Measurements from ENCODE around the gene HPSE.

DNA sequence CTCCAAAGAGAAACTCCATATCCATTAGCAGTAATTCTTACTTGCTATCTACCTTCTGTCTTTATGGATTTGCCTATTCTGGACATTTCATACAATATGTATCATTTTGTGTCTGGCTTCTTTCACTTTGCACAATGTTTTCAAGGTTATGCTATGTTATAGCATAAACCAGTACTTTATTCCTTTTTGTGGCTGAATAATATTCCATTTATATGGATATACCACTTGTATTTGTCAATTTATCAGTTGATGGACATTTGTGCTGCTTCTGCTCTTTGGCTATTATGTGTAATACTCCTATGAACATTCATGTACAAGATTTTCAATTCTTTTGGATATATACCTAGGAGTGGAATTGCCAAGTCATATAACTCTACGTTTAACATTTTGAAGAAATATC is 18.9 kb upstream of the HPSE start:
- no peak for TF ChIP-seq POLR2A (IDR thresholded peaks at IDR 0.05; ENCODE audit: low read depth, low read length)
- no peak for TF ChIP-seq TAF1 (IDR thresholded peaks at IDR 0.05; ENCODE audit: borderline replicate concordance, low read depth, low read length)
- no peak for TF ChIP-seq POLR2AphosphoS5 (IDR thresholded peaks at IDR 0.05; ENCODE audit: low read depth, low read length)

Measured in GM12892 (cell line).